GM12878 (cell line): Measurements from ENCODE around the gene C16orf78. TPM values are rescaled to one million over a fixed set of nuclear protein-coding genes. Genes with fewer than 3 reads are reported as not detected.

Experiments used
- ATAC-seq: fragments of 200-7000 bp; cut with Tn5 transposase; 3 replicates; pipeline ENCODE4 v1.9.1; 2020; ENCODE audit warnings: mild to moderate bottlenecking, moderate library complexity
- BruUV-seq: library from RNA; stranded (reverse); fragments of 400-500 nt; replicated peaks from 2 replicates; lab custom pipeline; 2021; lab: Mats Ljungman, UMichigan
- CTCF ChIA-PET: fragments of 300-600 bp; sonication (Branson Sonifier 250); formaldehyde crosslinking; extraction: SDS; loops from one replicate; lab custom pipeline; 2021; ENCODE audit warnings: inconsistent platforms; lab: Yijun Ruan, JAX
- POLR2A ChIA-PET: fragments of 350-600 bp; formaldehyde crosslinking; extraction: SDS; loops from one replicate; lab custom pipeline; 2021; ENCODE audit warnings: inconsistent platforms; lab: Charles Lee
- RAD21 ChIA-PET: fragments of 300-600 bp; sonication (Branson Sonifier 250); formaldehyde crosslinking; loops from one replicate; lab custom pipeline; 2023; ENCODE audit warnings: antibody characterized with exemption; ENCODE audit not compliant: unreplicated experiment; lab: Charles Lee
- SMC1A ChIA-PET: fragments of 300-600 bp; sonication (Branson Sonifier 250); formaldehyde crosslinking; loops from one replicate; lab custom pipeline; 2023; ENCODE audit not compliant: unreplicated experiment, uncharacterized antibody; lab: Charles Lee
- DNase-seq: peaks from one replicate; pipeline ENCODE4 v3.0.0-alpha.2; 2011; ENCODE audit warnings: low read depth, low spot score
- FAIRE-seq: peaks from 3 replicates; lab custom pipeline; 2011; peaks lifted over from hg19 to GRCh38; lab: Jason Lieb, UNC
- H2AFZ ChIP-seq: 2 replicates; pipeline ENCODE4 v1.6.0; 2011; ENCODE audit warnings: low read depth, low read length, control low read depth; ENCODE audit not compliant: control insufficient read depth
- H3K27ac ChIP-seq: 2 replicates; pipeline ENCODE4 v1.5.1; 2011; ENCODE audit warnings: control low read depth; ENCODE audit not compliant: control insufficient read depth, insufficient read depth
- H3K27me3 ChIP-seq, 2 experiments: replicated peaks in 1 of 2; 2 replicates each; pipeline versions ENCODE4 v1.6.0 to v1.6.1; 2011; ENCODE audit warnings: low read length in 1 of 2; ENCODE audit not compliant: control insufficient read depth in 2 of 2, insufficient read depth in 2 of 2
- H3K36me3 ChIP-seq, 2 experiments: 2 replicates each; pipeline ENCODE4 v1.5.1; 2011; ENCODE audit warnings: low read length in 1 of 2; ENCODE audit not compliant: control insufficient read depth in 2 of 2, insufficient read depth in 2 of 2
- H3K4me1 ChIP-seq: 2 replicates; pipeline ENCODE4 v1.6.1; 2011; ENCODE audit warnings: mild to moderate bottlenecking, low read length, moderate library complexity, mixed read lengths; ENCODE audit not compliant: control insufficient read depth, insufficient read depth
- H3K4me2 ChIP-seq: 2 replicates; pipeline ENCODE4 v1.6.0; 2011; ENCODE audit warnings: control low read depth; ENCODE audit not compliant: control insufficient read depth, insufficient read depth
- H3K4me3 ChIP-seq: fragments of 200-600 bp; sonication (generic); 2 replicates; pipeline ENCODE4 v1.5.1; 2016
- H3K79me2 ChIP-seq: 2 replicates; pipeline ENCODE4 v1.6.0; 2011; ENCODE audit warnings: low read length; ENCODE audit not compliant: control insufficient read depth, insufficient read depth
- H3K9ac ChIP-seq: 2 replicates; pipeline ENCODE4 v1.8.0; 2011; ENCODE audit warnings: low read length, control low read depth, mixed read lengths; ENCODE audit not compliant: control insufficient read depth, insufficient read depth
- H3K9me3 ChIP-seq: replicated peaks from 3 replicates; pipeline ENCODE4 v1.5.1; 2011; ENCODE audit warnings: mild to moderate bottlenecking, low read length; ENCODE audit not compliant: control insufficient read depth, insufficient read depth
- H4K20me1 ChIP-seq: 2 replicates; pipeline ENCODE4 v1.6.0; 2011; ENCODE audit not compliant: control insufficient read depth, insufficient read depth
- CHD4 ChIP-seq: fragments of 200-600 bp; sonication (generic); IDR thresholded peaks from 2 replicates; pipeline ENCODE4 v1.6.1; 2016; ENCODE audit warnings: mild to moderate bottlenecking
- HDGF ChIP-seq: fragments of 450-650 bp; IDR thresholded peaks from 2 replicates; pipeline ENCODE4 v1.6.1; 2016; ENCODE audit warnings: antibody characterized with exemption
- IKZF1 ChIP-seq: fragments of 450-650 bp; conservative IDR thresholded peaks from 2 replicates; pipeline ENCODE4 v1.6.1; 2017; ENCODE audit warnings: antibody characterized with exemption, mild to moderate bottlenecking
- KDM1A ChIP-seq: fragments of 200-600 bp; sonication (generic); IDR thresholded peaks from 2 replicates; pipeline ENCODE4 v1.6.1; 2016; ENCODE audit warnings: borderline replicate concordance
- LARP7 ChIP-seq: fragments of 450-650 bp; IDR thresholded peaks from 2 replicates; pipeline ENCODE4 v1.6.1; 2017; ENCODE audit warnings: mild to moderate bottlenecking
- NFYB ChIP-seq: IDR thresholded peaks from 2 replicates; pipeline ENCODE4 v1.6.1; 2011; ENCODE audit warnings: low read depth, mild to moderate bottlenecking, low read length, improper control_type of control experiment, moderate library complexity; ENCODE audit not compliant: insufficient read depth
- NR2C2 ChIP-seq: IDR thresholded peaks from 2 replicates; pipeline ENCODE4 v1.6.1; 2011; ENCODE audit warnings: borderline replicate concordance, low read depth; ENCODE audit not compliant: control insufficient read depth, insufficient read length
- SREBF2 ChIP-seq: IDR thresholded peaks from 2 replicates; pipeline ENCODE4 v1.6.1; 2012; ENCODE audit warnings: mild to moderate bottlenecking, low read length
- TBL1XR1 ChIP-seq: IDR thresholded peaks from 2 replicates; pipeline ENCODE4 v1.6.1; 2012; ENCODE audit warnings: low read depth, low read length, improper control_type of control experiment
- WGBS: methylation state at CpG from one replicate; pipeline ENCODE4 v1.1.6; 2016; ENCODE audit warnings: low lambda C conversion rate; ENCODE audit not compliant: insufficient replicate concordance, insufficient coverage; ENCODE audit errors: missing lambda C conversion rate; 5-methylcytosine and 5-hydroxymethylcytosine counted together
- in situ Hi-C: fragments of 300-500 bp; cut with MboI; formaldehyde crosslinking; loops from 9 replicates; pipeline ENCODE4 v1.14.3; 2018; ENCODE audit warnings: mixed read lengths
- intact Hi-C: fragments of 100-400 bp; cut with micrococcal nuclease; formaldehyde crosslinking; loops from one replicate; pipeline ENCODE4 v1.14.2; 2022; ENCODE audit not compliant: unreplicated experiment
- polyA plus RNA-seq, 11 experiments: library from polyadenylated mRNA; depleted of rRNA in 4 of 11; unstranded in 6 of 11; stranded (reverse) in 5 of 11; fragments of >200 nt; fragmentation: Nextera tagmentation in 4 of 11; fragmentation: Illumina TruSeq in 1 of 11; extraction: Ambion mirVana in 4 of 11; extraction: Trizol in 1 of 11; gene quantifications; 1 replicate in 1 of 11; 2 replicates in 10 of 11; pipeline versions ENCODE4 v1.2.1 to v1.2.3, GENCODE V29; 2011 to 2016; ENCODE audit warnings: inconsistent platforms in 2 of 11, missing spikeins in 2 of 11, low read depth in 1 of 11
- total RNA-seq, 4 experiments: library from RNA; depleted of rRNA in 3 of 4; stranded (reverse); fragments of >200 nt in 3 of 4; fragmentation: Illumina TruSeq in 1 of 4; extraction: Trizol in 1 of 4; gene quantifications; 2 replicates each; pipeline versions ENCODE4 v1.2.1 to v1.2.3, GENCODE V29; 2013 to 2021
- TF ChIP-seq, protein P1 (sequence below): IDR thresholded peaks from 2 replicates; pipeline ENCODE4 v1.6.1; 2011; ENCODE audit warnings: low read depth, low read length, improper control_type of control experiment, borderline replicate concordance

Gene C16orf78
- total and polyA plus RNA-seq, 10 of the 15 experiments (the other 5 are each of a cell fraction or from before 2014, with no cell fraction given) = not detected

- Histone ChIP-seq H3K4me1 (no peaks in the 10 kb centered on the region), H3K36me3 (no peaks in the 10 kb centered on the region), H4K20me1 (no peaks in the 10 kb centered on the region), H3K27me3 (no peaks in the 10 kb centered on the region; a peak in 1 of 4 replicates), H3K4me3 (no peak overlapping the region), H3K79me2 (no peaks in the 10 kb centered on the region), H3K9me3 (no peaks in the 10 kb centered on the region), H3K27ac (no peak overlapping the region), H3K4me2 (no peak overlapping the region), H2AFZ (no peak overlapping the region), H3K9ac (no peak overlapping the region)
- ChIA-PET CTCF (no interaction called here), SMC1A (no interaction called here), POLR2A (no interaction called here), RAD21 (no interaction called here)
- BruUV-seq = no TSS peak
- TF ChIP-seq LARP7 (no peak), NR2C2 (no peak), HDGF (no peak), KDM1A (no peak), IKZF1 (no peak), NFYB (no peak), SREBF2 (no peak), CHD4 (no peak), TBL1XR1 (no peak)
- TF ChIP-seq, protein P1, sequence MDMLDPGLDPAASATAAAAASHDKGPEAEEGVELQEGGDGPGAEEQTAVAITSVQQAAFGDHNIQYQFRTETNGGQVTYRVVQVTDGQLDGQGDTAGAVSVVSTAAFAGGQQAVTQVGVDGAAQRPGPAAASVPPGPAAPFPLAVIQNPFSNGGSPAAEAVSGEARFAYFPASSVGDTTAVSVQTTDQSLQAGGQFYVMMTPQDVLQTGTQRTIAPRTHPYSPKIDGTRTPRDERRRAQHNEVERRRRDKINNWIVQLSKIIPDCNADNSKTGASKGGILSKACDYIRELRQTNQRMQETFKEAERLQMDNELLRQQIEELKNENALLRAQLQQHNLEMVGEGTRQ = no peak
- in situ Hi-C loops (no loop called here), intact Hi-C loops (no loop called here)
- FAIRE-seq (no peak), DNase-seq (no peak), ATAC-seq (no peak)
- 29% methylated on average over 9 of the region's 9 CpGs for WGBS
These were observed 57.4 kb downstream of the C16orf78 start for GRCh38 chr16:49431040-49431439.
